Lower leg skin (tissue), 4 donors: Measurements from ENCODE around the gene HDGFL2. TPM values are rescaled to one million over a fixed set of nuclear protein-coding genes. Genes with fewer than 3 reads are reported as not detected.

ENCODE experiments used
- DNase-seq, 2 donors: peaks; one replicate each; pipeline ENCODE4 v3.0.0-alpha.2; 2019; ENCODE audit warnings: low spot score in 2 of 2
- H3K4me3 ChIP-seq: fragments of 200-600 bp; sonication (generic); 2 replicates; pipeline ENCODE4 v1.5.1; 2017; ENCODE audit warnings: mild to moderate bottlenecking, low read depth; ENCODE audit not compliant: poor library complexity, severe bottlenecking
- CTCF ChIP-seq, 3 donors: fragments of 450-650 bp; IDR thresholded peaks; one replicate each; pipeline ENCODE4 v1.5.1; 2016; ENCODE audit warnings: antibody characterized with exemption in 3 of 3, mild to moderate bottlenecking in 3 of 3, moderate library complexity in 2 of 3
- POLR2A ChIP-seq, 2 donors: fragments of 450-650 bp; IDR thresholded peaks; one replicate each; pipeline ENCODE4 v1.6.1; 2016 to 2017; ENCODE audit warnings: antibody characterized with exemption in 2 of 2, mild to moderate bottlenecking in 1 of 2, moderate library complexity in 1 of 2
- WGBS, 2 donors: methylation state at CpG; one replicate each; pipeline ENCODE4 v1.1.5; 2018; 5-methylcytosine and 5-hydroxymethylcytosine counted together
- intact Hi-C: fragments of 100-400 bp; cut with DNase I; formaldehyde crosslinking; loops from one replicate; pipeline ENCODE4 v1.15.0; 2023; ENCODE audit warnings: low total_unique reads
- total RNA-seq, 4 donors: library from RNA; depleted of rRNA; stranded (reverse); fragments of >200 nt; gene quantifications; one replicate each; pipeline ENCODE4 v1.1.0, GENCODE V29; 2016

The HDGFL2 gene
- total RNA-seq, 4 donors from 2014 or later: 20.9 to 36.4 (median 30.1) TPM

- intact Hi-C loops: no loop called here
- DNase-seq: no peak
- TF ChIP-seq POLR2A (IDR thresholded peaks at IDR 0.05): no peak
- TF ChIP-seq CTCF (IDR thresholded peaks at IDR 0.05): no peak
- 90 to 95% methylated on average over 11 to 12 of the region's 12 CpGs for WGBS, 2 donors
- no peak overlapping the region for H3K4me3 ChIP-seq
These were observed 26.6 kb downstream of the HDGFL2 start for GRCh38 chr19:4498694-4499093.

DNA sequence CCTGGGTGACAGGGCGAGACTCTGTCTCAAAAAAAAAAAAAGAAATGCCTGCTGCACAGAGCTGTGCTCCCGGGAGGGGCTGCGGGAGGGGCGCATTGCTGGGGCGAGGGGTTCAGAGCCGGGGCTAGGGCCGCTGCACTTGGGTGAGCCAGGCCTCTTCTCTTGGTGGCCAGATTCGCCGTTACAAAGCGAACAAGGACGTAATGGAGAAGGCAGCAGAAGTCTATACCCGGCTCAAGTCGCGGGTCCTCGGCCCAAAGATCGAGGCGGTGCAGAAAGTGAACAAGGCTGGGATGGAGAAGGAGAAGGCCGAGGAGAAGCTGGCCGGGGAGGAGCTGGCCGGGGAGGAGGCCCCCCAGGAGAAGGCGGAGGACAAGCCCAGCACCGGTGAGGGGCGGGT is 27.2 kb downstream of the HDGFL2 start:
- DNase-seq: no peak
- WGBS, 2 donors: 95% methylated on average over 23 of the region's 23 CpGs
- no peak overlapping the region for H3K4me3 ChIP-seq
- TF ChIP-seq CTCF (IDR thresholded peaks at IDR 0.05): no peak
- TF ChIP-seq POLR2A (IDR thresholded peaks at IDR 0.05): no peak
- intact Hi-C loops: no loop called here

DNA sequence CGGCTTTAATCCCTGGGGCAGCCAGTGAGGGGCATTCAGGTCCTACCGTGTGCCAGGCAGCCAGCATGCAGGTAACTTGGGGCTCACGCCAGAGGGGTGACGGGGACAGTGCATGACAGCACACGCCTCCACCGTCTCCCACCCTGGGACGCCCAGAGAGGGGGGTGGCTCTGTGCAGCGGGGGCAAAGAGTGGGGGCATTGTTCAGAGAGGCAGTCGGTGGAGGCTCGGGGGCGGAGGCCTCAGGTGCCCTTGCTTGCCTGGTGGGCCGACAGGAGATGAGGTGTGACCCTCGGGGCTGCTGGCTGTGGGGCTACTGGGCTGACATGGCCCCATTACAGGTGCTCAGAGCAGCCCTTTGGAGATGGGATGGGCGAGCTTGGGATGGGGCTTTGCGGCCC is 27.8 kb downstream of the HDGFL2 start:
- no peak overlapping the region for H3K4me3 ChIP-seq
- 91 to 93% methylated on average over 15 of the region's 15 CpGs for WGBS, 2 donors
- no peak for TF ChIP-seq CTCF (IDR thresholded peaks at IDR 0.05)
- no peak for TF ChIP-seq POLR2A (IDR thresholded peaks at IDR 0.05)
- no peak for DNase-seq
- intact Hi-C loops: no loop called here

- intact Hi-C loops: no loop called here
- WGBS, 2 donors: 93 to 94% methylated on average over 24 to 29 of the region's 29 CpGs
- TF ChIP-seq POLR2A (IDR thresholded peaks at IDR 0.05) (no peak), CTCF (IDR thresholded peaks at IDR 0.05) (no peak)
These were observed 28.9 kb downstream of the HDGFL2 start for GRCh38 chr19:4500841-4501591.

DNA sequence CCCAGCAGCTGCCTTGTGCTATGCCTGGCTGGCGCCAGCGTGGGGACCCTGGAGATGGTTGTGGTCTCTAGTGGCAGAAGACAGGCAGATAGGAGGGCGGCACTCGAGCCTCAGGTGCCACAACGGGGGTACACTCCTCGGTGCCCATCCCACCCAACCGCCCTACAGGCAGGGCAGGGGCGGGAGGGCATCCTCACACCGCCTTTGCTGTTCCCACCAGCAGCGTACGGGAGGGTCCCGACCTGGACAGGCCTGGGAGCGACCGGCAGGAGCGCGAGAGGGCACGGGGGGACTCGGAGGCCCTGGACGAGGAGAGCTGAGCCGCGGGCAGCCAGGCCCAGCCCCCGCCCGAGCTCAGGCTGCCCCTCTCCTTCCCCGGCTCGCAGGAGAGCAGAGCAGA is 29.6 kb downstream of the HDGFL2 start:
- no peak overlapping the region for H3K4me3 ChIP-seq
- 86 to 93% methylated on average over 18 to 24 of the region's 25 CpGs for WGBS, 2 donors
- no peak for TF ChIP-seq CTCF (IDR thresholded peaks at IDR 0.05)
- TF ChIP-seq POLR2A (IDR thresholded peaks at IDR 0.05): no peak
- DNase-seq: no peak
- intact Hi-C loops: no loop called here

More at GRCh38 chr19:4500841-4501591, 28.9 kb downstream of the HDGFL2 start:
- no peak overlapping the region for H3K4me3 ChIP-seq
- DNase-seq: no peak
